Measurements from ENCODE around the gene MNX1. TPM values are rescaled to one million over a fixed set of nuclear protein-coding genes. Genes with fewer than 3 reads are reported as not detected.

The MNX1 gene
- total and polyA plus RNA-seq, 9 of the 15 experiments (the other 6 are each of a cell fraction or from before 2014, with no cell fraction given), result 0.15 to 8.0 (median 1.4) TPM

DNA sequence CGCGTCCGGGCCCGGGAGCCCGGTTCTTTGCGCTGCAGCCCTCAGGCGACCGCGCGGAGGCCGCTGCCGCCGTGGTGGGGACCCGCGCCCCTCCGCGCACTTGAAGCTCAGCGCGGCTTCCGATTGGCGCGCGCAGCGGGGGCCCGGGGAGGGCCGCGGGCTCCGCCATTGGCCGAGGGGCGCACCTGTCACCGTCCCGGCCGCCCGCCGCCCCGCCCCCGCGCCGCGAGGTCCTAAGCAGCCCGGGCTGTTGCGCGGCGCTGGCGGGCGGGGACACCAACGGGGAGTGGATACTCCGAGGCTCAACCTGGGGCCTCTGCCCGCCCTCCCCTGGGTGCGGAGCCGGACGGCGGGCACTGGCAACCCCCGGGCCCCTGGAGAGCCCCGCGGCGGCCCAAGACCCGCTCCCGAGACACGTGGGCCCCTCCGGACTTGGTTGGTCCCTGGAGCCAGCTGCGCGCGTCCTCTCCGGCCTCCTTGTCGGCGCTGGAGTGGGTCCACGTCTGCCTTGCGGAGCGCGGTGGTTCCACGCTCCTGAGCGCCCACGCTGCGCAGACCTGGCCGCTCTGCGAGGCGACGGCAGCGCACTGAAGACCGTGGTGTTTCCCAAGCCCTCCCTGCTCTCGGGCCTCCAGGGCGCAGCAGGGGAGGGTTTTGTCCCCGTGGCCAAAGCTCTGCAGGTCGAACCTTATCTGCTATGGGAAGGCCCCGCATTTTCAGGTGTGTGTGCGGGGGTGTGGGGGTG is at the start of gene MNX1 (continued):
- no peak for TF ChIP-seq CUX1 (CRISPR knock-in tag; IDR thresholded peaks at IDR 0.05)
- TF ChIP-seq BCOR (IDR thresholded peaks at IDR 0.05), result peak; percentile 20
- no peak for TF ChIP-seq HMGXB4 (CRISPR knock-in tag; IDR thresholded peaks at IDR 0.05)
- no peak for TF ChIP-seq ARNT (IDR thresholded peaks at IDR 0.05)
- no peak for TF ChIP-seq TAF7 (tag; IDR thresholded peaks at IDR 0.05)
